ENCODE data around the gene SHQ1.

The SHQ1 gene

GRCh38 chr3:72702997-72703396, 145.2 kb downstream of the SHQ1 start:
- no peak for DNase-seq

GRCh38 chr3:72702390-72702789, 145.9 kb downstream of the SHQ1 start:
- no peak for DNase-seq

- no peak for DNase-seq
Measured at GRCh38 chr3:72700106-72700505, 148.1 kb downstream of the SHQ1 start.

- no peak for DNase-seq
Measured at GRCh38 chr3:72699631-72700030, 148.6 kb downstream of the SHQ1 start.

Data from central memory CD4-positive, alpha-beta T cell (primary cell).